Spleen (tissue), 11 donors: ENCODE results near the gene TM4SF20. TPM values are rescaled to one million over a fixed set of nuclear protein-coding genes. Genes with fewer than 3 reads are reported as not detected.

Source experiments
- DNase-seq: peaks from one replicate; pipeline ENCODE4 v3.0.0-alpha.2; 2020
- H3K27ac ChIP-seq, 8 donors: fragments of 200-600 bp; sonication (generic) in 7 of 8; 1 replicate in 4 of 8; 2 replicates in 4 of 8; pipeline versions ENCODE4 v1.5.0 to v1.8.0; 2016 to 2021; ENCODE audit warnings: inconsistent platforms in 4 of 8, mild to moderate bottlenecking in 4 of 8, moderate library complexity in 1 of 8
- H3K27me3 ChIP-seq, 7 donors: fragments of 200-600 bp; sonication (generic) in 6 of 7; replicated peaks in 1 of 7; 1 replicate in 4 of 7; 2 replicates in 3 of 7; pipeline versions ENCODE4 v1.5.0 to v1.8.0; 2016 to 2021; ENCODE audit warnings: inconsistent platforms in 3 of 7, mild to moderate bottlenecking in 1 of 7
- H3K36me3 ChIP-seq, 6 donors: fragments of 200-600 bp; sonication (generic) in 5 of 6; 1 replicate in 4 of 6; 2 replicates in 2 of 6; pipeline versions ENCODE4 v1.5.0 to v1.8.0; 2016 to 2021; ENCODE audit warnings: inconsistent platforms in 2 of 6
- H3K4me1 ChIP-seq, 6 donors: fragments of 200-600 bp; sonication (generic) in 5 of 6; 1 replicate in 3 of 6; 2 replicates in 3 of 6; pipeline versions ENCODE4 v1.5.0 to v1.8.0; 2016 to 2021; ENCODE audit warnings: inconsistent platforms in 3 of 6
- H3K4me3 ChIP-seq, 8 donors: fragments of 200-600 bp; sonication (generic) in 7 of 8; 1 replicate in 4 of 8; 2 replicates in 4 of 8; pipeline versions ENCODE4 v1.5.0 to v1.8.0; 2016 to 2021; ENCODE audit warnings: inconsistent platforms in 4 of 8, mild to moderate bottlenecking in 4 of 8, moderate library complexity in 2 of 8
- H3K9me3 ChIP-seq, 8 donors: fragments of 200-600 bp; sonication (generic) in 7 of 8; 1 replicate in 4 of 8; 2 replicates in 4 of 8; pipeline versions ENCODE4 v1.5.0 to v1.8.0; 2016 to 2021; ENCODE audit warnings: inconsistent platforms in 4 of 8
- POLR2A ChIP-seq, 3 donors: fragments of 450-650 bp; IDR thresholded peaks; one replicate each; pipeline ENCODE4 v1.5.1; 2017; ENCODE audit warnings: antibody characterized with exemption in 3 of 3, mild to moderate bottlenecking in 1 of 3
- POLR2AphosphoS5 ChIP-seq, 3 donors: sonication (generic); formaldehyde crosslinking; IDR thresholded peaks; one replicate each; pipeline ENCODE4 v1.5.1; 2017; ENCODE audit warnings: antibody characterized with exemption in 3 of 3
- WGBS, 5 donors: extraction: QIAGEN DNeasy Blood & Tissue Kit in 3 of 5; methylation state at CpG; one replicate each; pipeline versions ENCODE4 v1.1.5 to v1.1.7; 2013 to 2018; 5-methylcytosine and 5-hydroxymethylcytosine counted together
- intact Hi-C: fragments of 100-400 bp; cut with DNase I; formaldehyde crosslinking; loops from one replicate; pipeline ENCODE4 v1.15.0; 2023; ENCODE audit warnings: low total_unique reads
- polyA plus RNA-seq, 3 donors: library from polyadenylated mRNA; stranded (reverse); fragments of 200-250 nt; gene quantifications; one replicate each; pipeline ENCODE4 v1.2.1, GENCODE V29; 2013
- total RNA-seq, 7 donors: library from RNA; depleted of rRNA in 3 of 7; stranded (reverse); fragments of >200 nt in 3 of 7; fragmentation: NEBNext Ultra II Directional in 4 of 7; extraction: Animal tissue kit (Norgen Biotek cat#: 25700) in 4 of 7; gene quantifications; one replicate each; pipeline versions ENCODE4 v1.1.0 to v1.2.1, GENCODE V29; 2016 to 2021
- TF ChIP-seq, protein P1 (sequence below), 11 experiments: fragments of 200-600 bp in 7 of 11; fragments of 450-650 bp in 4 of 11; sonication (generic) in 4 of 11; IDR thresholded peaks in 8 of 11; conservative IDR thresholded peaks in 3 of 11; 1 replicate in 7 of 11; 2 replicates in 4 of 11; pipeline versions ENCODE4 v1.4.0 to v1.8.0; 2016 to 2021; ENCODE audit warnings: antibody characterized with exemption in 11 of 11, inconsistent platforms in 4 of 11, mild to moderate bottlenecking in 1 of 11
- donor health status: healthy with polysubstance abuse.
- donor health status: DM: no; HTN: no; CAD: no; lungs with moderate emphysema.
- donor health status: DM: no; HTN: no; CAD: no.
- donor health status: Bipolar disorder and iron deficiency.
- donor health status: healthy.
- donor health status: DM: no; HTN: no; CAD: no.
- donor health status: DM: yes; HTN: yes; CAD: no.

TM4SF20 gene
- total and polyA plus RNA-seq, 10 donors, result not detected

- DNase-seq, result no peak
- intact Hi-C loops, result no loop called here
- Histone ChIP-seq H3K27ac (no peak overlapping the region), H3K27me3 (no peaks in the 10 kb centered on the region), H3K4me1 (peaks cover 9 to 37% (median 18%) of the 10 kb centered on the region in 6 donors), H3K36me3 (no peaks in the 10 kb centered on the region), H3K4me3 (no peak overlapping the region), H3K9me3 (no peaks in the 10 kb centered on the region)
- 51 to 90% (median 85%) methylated on average over 2 of the region's 2 CpGs for WGBS, 5 donors
- TF ChIP-seq, protein P1, sequence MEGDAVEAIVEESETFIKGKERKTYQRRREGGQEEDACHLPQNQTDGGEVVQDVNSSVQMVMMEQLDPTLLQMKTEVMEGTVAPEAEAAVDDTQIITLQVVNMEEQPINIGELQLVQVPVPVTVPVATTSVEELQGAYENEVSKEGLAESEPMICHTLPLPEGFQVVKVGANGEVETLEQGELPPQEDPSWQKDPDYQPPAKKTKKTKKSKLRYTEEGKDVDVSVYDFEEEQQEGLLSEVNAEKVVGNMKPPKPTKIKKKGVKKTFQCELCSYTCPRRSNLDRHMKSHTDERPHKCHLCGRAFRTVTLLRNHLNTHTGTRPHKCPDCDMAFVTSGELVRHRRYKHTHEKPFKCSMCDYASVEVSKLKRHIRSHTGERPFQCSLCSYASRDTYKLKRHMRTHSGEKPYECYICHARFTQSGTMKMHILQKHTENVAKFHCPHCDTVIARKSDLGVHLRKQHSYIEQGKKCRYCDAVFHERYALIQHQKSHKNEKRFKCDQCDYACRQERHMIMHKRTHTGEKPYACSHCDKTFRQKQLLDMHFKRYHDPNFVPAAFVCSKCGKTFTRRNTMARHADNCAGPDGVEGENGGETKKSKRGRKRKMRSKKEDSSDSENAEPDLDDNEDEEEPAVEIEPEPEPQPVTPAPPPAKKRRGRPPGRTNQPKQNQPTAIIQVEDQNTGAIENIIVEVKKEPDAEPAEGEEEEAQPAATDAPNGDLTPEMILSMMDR (IDR thresholded peaks at IDR 0.05 in 8 of 11, conservative IDR thresholded peaks at IDR 0.05 in 3 of 11), result no peak
- TF ChIP-seq POLR2A (IDR thresholded peaks at IDR 0.05) (no peak), POLR2AphosphoS5 (IDR thresholded peaks at IDR 0.05) (no peak)
These were observed 22.4 kb upstream of the TM4SF20 start for GRCh38 chr2:227401550-227401949.

GRCh38 chr2:227398684-227399670, 19.9 kb upstream of the TM4SF20 start:
- Histone ChIP-seq H3K9me3 (no peaks in the 10 kb centered on the region), H3K4me3 (no peak overlapping the region), H3K27me3 (no peaks in the 10 kb centered on the region), H3K27ac (no peak overlapping the region), H3K4me1 (peaks cover 0 to 20% (median 9%) of the 10 kb centered on the region in 6 donors), H3K36me3 (no peaks in the 10 kb centered on the region)
- intact Hi-C loops, result no loop called here
- no peak for DNase-seq
- 58 to 91% (median 83%) methylated on average over 4 of the region's 4 CpGs for WGBS, 5 donors
- TF ChIP-seq POLR2AphosphoS5 (IDR thresholded peaks at IDR 0.05), result no peak
- TF ChIP-seq POLR2A (IDR thresholded peaks at IDR 0.05), result no peak
- TF ChIP-seq, protein P1 (IDR thresholded peaks at IDR 0.05 in 8 of 11, conservative IDR thresholded peaks at IDR 0.05 in 3 of 11), result no peak

GRCh38 chr2:227397562-227397961, 18.5 kb upstream of the TM4SF20 start:
- Histone ChIP-seq H3K9me3 (no peaks in the 10 kb centered on the region), H3K4me3 (no peak overlapping the region), H3K4me1 (peaks cover 0 to 33% (median 14%) of the 10 kb centered on the region in 6 donors), H3K36me3 (no peaks in the 10 kb centered on the region), H3K27me3 (no peaks in the 10 kb centered on the region), H3K27ac (no peak overlapping the region)
- 19 to 43% (median 31%) methylated on average over 4 of the region's 4 CpGs for WGBS, 5 donors
- TF ChIP-seq POLR2A (IDR thresholded peaks at IDR 0.05), result no peak
- TF ChIP-seq, protein P1 (IDR thresholded peaks at IDR 0.05 in 8 of 11, conservative IDR thresholded peaks at IDR 0.05 in 3 of 11), result no peak
- TF ChIP-seq POLR2AphosphoS5 (IDR thresholded peaks at IDR 0.05), result no peak
- DNase-seq, result no peak
- intact Hi-C loops, result no loop called here

DNA sequence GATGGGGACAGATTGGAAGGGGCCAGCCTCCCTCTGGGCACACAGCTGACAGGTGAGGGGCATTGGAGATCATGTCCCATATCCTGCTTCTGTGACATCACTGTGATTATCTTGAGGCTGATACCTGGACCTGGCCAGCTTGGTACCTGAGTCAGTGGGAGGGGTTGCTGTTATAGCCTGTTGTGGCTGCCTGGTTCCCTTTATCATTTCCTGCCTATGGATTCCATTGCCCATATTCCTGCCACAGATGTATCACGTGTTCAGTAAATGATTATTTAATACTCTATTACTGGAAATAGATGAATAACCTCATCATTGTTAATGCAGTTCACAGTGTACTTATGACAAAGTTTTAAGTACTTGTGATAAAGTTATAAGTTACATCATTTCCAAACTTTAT, 16.4 kb upstream of the TM4SF20 start:
- H3K36me3 ChIP-seq, result no peaks in the 10 kb centered on the region
- H3K4me3 ChIP-seq, result no peak overlapping the region
- TF ChIP-seq, protein P1 (IDR thresholded peaks at IDR 0.05 in 8 of 11, conservative IDR thresholded peaks at IDR 0.05 in 3 of 11), result no peak
- TF ChIP-seq POLR2AphosphoS5 (IDR thresholded peaks at IDR 0.05) (no peak), POLR2A (IDR thresholded peaks at IDR 0.05) (no peak)
- peaks cover 0 to 33% (median 14%) of the 10 kb centered on the region in 6 donors for H3K4me1 ChIP-seq
- no peaks in the 10 kb centered on the region for H3K27me3 ChIP-seq
- WGBS, 5 donors, result 41 to 68% (median 61%) methylated on average over 1 of the region's 1 CpG
- no peak for DNase-seq
- intact Hi-C loops, result no loop called here
- no peaks in the 10 kb centered on the region for H3K9me3 ChIP-seq
- no peak overlapping the region for H3K27ac ChIP-seq
